Measurements from ENCODE around the gene ITGA5.
A peak's percentile ranks its signal among the peaks of the same experiment; 100 is the strongest.

ITGA5 gene

DNA sequence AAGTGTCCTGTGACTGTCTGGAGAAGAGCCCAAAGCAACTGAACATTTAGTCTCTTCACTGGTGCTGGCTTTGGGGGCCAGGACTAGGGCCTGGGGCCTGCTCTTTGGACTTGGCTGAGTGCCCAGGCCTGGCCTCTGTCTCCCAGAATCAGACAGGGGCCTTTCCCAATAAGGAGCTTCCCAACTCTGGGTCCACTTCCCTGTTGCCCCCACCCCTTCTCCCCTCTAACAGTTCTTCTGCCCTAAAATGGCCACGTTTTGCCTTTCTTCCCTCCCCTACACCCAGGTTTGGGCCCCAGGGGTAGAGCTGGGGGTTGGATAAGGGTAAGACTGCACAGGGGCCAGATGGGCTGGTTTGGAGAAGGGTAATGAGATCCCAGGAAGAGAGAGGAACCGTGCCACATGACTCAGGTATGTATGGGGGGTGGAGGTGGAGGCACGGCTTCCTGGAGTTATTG is 10.0 kb upstream of the ITGA5 start:
- DNase-seq, result no peak

DNA sequence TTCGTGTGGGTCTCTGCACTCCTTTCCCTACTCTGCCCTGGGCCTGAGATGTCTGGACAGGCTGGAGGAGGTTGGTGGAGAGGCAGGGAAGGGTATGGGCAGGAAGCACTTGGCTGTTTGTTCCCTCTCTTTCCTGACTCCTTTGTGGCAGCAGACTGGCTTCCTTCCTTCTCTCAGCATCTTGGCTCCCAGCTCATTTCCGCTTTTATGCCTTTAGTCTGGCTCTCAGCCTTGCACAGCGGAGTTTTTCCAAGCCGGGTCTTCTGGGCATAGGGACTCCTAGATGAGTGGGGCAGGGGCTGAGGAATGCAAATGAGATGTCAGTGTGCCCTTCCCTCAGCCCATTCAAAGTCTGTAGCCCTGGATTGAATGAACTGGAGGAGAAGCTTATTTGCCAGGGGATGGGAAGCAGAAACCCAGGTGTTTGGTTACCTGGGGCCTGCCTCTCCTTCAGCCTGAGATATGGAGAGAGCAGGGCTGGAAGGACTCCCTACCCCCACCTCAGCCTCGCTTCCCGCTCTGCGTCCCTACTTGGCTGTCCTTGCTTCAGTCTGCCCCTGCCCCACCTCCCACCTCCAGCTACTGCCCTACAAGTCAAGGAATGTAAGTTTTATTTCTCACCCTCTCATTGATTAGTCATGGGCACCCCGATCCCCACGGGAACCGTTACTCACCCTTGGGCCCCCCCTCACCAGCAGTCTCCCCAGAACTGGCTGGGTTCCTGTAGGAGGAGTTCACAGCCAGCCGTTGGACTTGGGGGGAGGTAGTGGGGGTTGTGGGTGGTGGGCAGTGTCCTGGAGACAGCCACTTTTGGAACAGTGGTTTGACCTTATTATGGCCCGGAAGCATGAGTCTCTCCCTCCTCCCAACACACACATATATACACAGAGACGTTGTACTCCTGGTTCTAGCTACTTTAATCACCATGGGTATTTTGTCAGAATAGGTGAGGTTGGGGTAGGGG is 9.3 kb upstream of the ITGA5 start:
- DNase-seq, result peak; percentile 91

DNA sequence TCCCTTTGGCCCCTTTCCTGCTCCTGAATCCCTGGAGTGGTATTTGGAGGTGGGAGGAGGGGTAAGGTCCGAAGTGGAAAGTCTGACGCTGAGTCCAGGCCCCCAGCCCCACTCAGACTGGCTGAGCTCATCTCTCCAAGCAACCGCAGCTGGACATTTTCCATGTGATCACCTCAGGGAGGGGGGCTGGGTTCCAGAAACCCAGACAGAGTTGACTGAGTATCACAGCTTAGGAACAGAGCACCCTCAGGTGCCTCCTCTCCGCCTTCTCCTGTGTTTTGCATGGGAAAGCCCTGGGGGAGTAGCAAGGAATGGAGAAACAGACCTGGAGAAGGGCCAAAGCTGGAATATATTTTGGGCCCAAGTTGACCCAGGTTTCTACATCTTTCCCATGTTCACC is 8.0 kb upstream of the ITGA5 start:
- DNase-seq, result no peak

DNA sequence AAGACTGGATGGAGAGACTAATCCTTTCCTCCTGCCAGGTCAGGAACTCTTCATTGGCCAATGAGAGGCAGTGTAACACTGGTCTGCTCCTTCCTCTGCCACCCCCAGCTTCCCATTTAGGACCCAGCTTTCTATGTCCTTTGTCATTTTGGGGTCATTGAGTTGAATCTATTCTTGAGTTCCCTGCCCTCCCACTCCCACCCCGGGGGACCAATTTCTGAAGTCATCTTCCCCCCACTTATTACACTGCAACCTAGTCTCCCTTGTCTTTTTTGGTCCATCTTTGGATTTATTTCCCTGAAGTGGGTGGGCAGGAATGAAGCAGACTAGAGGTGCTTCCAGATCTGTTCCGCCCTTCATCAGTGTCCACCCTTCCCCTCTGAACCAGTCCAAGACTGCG is 7.6 kb upstream of the ITGA5 start:
- no peak for DNase-seq

DNA sequence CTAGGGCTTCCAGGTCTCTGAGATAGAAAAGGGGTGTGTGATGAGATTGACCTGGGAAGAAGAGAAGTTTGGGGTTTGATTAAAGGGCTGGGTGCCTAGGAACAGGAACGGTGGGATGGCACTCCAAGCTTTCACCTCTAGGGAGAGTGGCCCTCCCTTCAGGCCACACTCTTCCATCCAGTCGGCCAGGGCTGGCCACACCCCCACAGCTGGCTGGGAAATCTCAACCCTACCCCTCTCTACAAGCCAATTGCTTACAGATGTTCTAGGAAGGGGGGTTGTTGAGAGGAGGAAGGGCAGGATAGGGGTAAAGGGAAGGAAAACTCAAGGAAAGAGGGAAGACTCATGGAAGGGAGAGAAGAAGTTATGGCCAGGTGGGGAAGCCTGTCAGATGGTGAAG is 6.6 kb upstream of the ITGA5 start:
- no peak for DNase-seq

DNA sequence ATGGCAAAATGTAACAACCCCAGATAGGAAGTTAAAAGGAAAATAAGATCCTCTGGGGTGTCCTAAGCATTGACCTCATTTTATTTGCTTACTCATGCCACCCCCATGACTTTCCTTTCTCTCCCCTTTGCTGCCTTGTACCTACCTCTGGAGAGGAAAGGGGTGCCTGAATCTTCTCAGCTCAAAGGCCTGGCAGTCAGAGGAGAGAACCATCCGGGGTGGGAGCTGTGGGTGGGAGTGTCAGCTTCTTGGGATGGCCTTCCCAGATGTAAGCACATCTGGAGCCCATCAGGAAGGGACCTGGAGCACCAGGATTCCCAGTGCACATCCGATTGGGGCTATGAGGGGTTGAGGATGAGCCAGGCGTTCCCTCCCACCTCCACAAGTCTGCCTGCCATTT is 5.2 kb upstream of the ITGA5 start:
- DNase-seq, result no peak

DNA sequence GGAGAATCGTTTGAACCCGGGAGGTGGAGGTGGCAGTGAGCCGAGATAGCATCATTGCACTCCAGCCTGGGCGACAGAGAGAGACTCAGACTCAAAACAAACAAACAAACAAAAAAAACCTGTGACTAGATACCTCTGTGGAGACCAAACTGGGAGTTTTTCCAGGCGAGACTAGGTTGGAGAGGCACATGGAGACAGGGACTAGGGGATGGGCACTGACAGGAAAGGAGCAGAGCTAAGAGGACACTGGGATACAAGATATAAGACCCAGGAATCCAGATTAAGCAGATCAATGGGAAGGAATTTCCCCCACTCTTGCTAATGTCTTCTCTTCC is 4.7 kb upstream of the ITGA5 start:
- no peak for DNase-seq

DNA sequence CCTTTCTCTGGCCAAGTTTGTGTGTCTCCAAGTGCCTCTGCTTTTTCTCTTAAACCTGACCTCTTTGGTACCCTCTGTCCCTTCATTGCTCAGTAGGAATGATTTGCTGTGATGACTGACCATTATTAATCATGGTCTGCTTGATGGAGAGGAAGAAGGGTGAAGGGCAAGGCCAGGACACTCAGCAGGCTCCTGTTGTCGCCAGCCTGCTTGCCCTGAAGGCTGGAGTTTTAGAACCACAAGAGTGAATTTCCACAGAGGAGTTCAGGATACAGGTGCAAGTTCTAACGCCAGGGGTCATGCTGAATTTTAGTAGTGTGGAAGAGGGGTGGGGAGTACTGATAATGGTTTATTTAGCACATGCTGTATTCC is 2.8 kb upstream of the ITGA5 start:
- DNase-seq, result no peak

DNA sequence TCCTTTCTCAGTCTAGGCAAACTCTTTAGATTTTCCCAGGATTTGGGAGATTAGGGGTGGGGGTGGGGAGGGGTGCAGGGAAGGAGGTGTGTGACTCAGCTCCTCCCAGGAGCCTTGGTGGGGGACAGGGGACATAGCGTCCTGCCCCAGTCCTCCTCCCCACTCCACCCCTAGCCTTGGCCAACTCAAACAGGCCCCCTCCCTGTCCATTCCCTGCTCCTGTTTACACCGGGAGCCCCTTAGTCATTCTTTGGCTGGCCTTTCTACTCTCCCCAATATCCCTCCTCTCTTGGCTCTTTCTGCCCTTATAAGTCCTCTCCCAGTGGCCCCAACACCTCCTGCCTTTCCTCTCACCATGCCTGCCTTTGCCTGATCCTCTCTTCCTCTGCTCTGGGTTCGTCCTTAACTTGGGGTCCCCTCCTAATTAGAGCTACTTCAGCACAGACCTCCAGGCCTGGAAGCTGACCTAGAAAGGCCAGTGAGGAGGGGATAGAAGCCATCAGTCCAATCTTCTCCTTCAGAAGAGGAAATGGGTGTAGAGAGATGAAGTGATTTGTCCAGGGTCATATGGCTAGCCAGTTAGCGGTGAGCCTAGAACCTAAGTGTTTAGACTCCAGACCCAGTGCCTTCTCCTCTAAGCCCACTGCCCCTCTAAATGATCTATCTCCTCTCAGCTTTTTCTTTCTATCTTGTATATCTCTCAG is 2.3 kb upstream of the ITGA5 start:
- peak; percentile 53 for DNase-seq

DNA sequence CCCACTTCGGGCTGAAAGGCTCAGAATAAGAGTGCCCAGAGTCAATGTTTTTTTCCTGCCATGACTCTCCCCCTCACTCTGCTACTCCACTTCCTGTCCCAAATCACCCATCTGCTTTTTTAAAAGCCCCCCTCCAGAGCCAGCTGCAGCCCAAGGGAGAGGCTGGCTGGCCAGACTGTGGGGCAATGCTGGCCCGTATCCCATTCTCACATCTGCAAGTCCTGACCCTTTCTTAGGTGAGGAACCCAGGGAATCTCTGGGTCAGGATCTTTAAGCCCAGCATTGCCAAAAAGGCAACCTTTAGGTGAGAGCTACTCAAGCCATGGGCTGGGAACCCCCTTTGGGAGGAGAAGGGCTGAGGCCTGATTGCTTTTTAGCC is 1.7 kb upstream of the ITGA5 start:
- no peak for DNase-seq

DNA sequence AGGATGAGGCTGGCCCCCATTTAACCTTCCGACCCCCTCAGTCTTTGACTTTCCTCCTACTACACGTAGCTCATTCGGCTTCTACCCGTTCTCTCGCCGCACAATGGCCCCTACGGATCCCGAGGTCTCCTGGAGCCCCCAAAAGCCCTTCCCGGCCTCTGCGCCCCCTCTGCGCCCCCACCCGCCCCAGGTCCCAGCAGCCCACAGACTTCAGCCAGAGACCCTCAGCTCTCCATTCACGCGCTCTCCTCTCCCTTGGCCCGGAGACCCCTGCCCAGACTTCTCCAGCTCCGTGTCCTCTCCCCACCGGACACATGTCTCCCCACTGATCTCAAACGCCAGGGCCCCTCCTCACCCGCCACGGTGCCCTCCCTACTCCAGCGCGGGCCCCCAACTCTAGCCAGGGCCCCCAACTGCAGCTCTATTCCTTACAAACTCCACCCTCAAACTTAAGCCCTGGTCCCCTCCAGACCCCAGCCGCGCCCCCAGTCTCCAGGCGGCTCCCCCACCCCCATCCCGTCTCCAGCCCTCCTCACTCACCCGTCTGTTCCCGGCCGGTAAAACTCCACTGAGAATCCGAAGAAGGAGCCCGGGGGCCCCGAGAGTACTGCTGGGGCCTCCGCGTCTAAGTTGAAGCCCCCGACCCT is 502 bp downstream of the ITGA5 start:
- no peak for DNase-seq

DNA sequence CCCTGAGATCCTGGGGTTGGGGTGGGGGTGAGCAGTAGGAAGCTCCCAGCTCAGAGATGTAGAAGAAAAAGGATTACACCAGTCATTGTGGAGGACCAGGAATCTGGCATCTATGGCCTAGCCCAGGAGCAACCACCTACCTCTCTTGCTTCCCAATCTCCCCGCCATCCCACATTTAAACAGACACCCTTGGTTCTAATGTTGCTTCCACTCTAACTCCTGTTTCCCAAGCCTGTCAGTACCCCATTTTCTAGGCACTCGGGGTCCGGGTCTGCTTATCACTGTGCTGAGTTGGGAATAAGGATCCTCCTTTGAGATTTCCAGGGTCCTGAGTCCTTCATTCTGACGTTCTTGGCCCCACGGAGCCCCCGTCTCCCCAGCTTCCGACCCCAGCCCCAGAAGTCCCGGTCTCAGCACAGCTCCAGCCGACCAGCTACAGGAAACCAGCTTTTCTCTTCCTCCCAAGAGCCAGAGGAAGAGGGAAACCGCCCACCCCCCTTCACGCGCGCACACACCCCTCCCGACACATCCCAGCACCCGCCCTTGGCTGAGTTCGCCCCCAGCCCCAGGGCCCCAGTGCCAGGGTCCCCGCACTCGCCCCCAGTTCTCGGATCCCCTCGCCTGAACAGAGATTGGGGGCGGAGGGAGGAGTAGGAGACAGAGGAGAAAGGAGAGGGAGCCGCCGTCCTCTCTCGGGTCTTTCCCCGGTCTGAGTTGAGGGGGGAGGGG is 1.2 kb downstream of the ITGA5 start:
- DNase-seq, result no peak

DNA sequence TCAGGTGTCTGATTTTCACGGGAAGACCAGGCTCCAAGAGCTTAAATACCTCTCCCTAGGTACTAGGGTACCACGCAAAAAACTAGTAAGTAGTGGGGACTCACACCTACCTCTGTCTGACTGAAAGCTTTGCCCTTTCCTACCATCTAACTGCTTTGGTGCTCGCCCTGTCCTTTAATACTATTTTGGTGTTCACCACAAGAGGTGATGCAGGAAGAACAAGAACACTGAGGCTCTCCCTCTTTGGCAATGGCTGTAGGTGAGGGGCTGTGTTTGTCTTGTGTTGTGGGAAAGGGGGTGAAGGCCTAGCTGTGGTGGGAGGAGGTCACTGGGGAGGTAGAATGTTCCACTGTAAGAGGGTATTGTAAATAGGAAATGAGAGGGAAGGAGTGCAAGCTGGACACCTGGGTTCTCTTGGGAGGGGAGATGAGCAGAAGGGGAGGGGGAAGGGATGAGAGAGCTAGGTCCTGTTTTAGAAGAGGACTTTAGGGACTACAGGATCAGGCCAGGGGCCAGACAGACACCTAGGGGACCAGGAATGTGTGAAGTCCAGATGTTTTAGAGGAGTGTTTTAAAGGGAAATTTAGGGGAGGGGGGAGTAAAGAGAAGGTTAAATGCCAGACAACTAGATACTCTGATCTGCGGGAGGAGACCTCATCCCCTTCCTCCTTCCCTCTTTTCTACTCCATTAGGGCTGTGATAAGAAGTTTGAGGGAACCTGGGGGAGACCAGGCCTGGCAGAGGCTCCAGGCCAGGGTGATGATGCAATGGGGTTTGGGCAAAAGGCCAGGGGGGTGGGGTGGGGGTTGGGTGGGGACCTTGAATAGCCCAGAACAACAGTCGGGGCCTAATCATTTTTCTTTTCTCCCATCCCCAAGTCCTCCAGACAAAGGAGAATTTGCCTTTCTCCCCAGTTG is 2.1 kb downstream of the ITGA5 start:
- peak; percentile 42 for DNase-seq

DNA sequence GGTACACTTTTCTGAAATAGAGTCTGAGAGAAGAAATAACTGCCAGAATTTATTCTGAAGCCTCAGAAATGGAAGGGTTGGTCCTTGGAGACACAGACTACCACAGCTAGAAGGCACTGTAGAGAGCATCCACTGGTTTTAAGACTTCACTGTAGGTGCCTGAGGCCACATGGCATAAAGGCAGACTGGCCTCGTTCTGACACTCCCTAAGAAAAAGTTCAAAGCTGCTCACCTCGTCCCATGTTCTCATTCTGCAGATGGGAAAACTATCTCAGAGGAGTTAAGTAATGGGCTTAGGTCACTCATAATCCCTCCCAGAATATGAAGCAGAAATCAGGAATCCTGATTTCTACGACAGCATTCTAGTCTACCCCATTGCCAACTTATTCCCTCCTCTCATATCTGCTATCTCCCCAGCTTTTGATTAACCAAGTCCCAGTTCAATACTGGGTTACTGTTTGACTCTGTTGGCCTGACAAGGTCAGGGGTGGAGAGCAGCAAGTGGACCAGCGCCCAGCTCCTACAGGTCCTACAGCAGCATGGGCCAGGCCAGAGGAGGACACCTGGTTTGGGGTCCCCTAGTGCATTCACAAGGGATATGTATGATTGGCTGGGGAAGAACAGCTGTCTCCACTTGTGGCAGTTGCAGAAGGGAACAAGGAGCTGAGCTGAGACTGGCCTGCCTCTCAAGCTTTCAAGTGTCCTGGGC is 3.7 kb downstream of the ITGA5 start:
- no peak for DNase-seq

DNA sequence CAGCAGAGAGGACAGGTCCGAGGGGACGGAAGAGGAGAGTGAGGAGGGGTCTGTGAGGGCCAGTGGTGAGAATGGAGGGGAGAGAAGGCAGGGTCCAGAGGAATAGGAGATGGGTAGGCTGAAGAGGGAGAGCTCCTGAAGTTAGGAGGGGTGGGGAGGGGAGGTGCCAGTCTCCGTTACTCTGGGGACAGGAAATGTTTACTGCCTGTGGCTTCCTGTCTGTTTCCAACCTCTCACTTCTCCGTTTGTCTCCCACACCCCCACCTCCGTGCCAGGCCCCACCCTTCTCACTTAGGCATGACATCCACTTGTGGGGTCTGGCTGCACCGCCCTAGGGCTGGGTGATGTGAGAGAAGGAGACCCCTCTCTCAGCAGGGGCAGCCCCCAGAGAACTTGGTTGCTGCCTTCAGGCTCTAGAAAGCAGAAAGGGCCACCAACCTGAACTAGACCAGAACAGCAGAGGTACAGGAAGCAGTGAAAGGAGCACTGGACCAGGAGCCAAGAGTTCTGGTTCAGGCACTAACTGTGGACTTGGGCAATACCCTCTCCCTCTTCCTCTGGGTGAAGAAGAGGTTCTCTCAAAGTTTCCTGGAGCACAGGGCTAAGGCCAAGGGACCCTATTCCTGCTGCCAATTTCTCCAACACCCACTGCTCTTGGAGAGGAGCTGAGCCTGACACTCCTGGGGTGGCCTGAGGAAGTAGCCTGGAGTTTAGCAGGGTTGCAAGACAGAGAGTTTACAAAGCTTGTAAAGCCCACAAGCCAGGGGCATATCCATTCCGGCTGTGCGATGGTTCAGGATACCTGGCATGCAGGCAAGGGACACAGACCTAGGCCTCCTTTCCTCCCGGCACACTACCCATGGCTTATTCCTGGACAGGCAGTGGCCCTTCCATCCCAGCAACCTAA is 5.5 kb downstream of the ITGA5 start:
- DNase-seq, result peak; percentile 49

DNA sequence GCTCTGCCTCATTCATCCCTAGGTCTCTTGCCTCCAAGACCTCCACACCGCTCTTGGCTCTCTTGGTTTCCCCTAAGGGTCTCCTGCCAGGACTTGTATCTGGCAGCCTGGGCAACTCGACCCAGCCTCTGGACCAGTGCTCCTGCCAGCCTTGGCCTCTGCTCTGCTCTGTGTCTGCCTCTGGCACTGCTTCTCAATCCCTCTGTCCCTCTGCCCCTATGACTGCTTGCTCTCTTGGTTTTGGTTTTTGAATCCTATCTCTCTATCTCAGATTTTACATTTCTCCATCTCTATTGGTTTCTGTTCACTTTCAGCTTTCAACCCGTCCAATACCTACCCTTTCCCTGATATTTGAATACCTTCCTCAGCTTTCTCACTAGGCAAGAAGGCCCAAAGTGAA is 6.3 kb downstream of the ITGA5 start:
- DNase-seq, result no peak

DNA sequence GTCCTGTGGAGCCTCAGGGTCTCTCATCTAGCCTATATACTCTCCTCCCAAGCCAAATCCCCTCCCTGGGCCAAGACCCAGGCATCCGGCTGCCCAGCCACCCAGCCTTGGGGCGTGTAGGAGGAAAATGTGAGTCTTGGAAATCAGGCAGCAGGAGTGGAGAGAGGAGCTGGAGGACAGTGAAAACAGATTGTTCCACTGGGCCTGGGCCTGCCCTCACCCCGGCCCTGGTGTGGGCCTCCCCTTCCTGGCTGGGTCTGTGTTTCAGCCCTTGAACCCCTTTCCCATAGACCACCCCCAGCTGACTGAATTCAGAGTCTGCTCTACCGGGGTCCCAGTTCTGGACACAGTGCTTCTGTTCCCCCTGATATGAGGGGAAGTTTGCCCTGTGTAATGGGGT is 6.7 kb downstream of the ITGA5 start:
- no peak for DNase-seq

DNA sequence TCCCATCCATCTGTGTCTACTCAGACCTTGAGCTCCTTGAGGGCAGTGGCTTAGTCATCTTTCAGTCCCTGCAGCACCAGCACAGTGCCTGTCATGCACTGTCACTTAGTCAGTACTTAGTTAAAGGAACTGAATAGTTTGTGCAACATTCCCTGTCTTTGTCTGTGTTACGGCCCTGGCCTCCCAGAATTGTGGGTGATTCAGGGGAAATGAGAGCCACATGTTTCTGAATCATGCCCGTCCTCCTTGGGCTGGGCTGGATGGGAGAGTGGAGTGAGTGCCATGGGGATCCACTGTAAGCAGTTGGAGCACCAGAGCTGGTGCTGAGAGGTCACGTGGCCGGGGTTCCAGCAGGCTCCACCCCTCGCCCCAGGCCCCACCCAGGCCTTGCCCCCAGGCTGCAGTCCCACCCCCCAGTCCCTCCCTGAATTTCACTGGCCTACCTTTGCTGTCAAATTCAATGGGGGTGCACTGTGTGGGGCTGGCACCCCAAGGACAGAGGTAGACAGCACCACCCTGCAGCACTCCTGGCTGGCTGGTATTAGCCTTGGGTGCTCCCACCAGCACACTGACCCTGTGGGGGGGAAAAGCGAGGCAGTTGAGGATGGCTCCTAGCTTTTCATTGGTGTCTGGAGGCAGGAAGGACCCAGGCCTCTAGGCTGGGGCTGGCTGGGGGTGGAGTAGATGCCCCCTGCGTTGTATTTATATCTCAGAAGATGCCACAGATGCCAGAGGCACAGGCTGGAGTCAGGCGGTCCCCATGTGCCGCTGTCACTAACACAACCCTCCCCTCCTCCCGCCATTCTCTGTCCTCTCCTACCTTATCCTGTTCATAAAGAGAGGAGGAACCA is 7.5 kb downstream of the ITGA5 start:
- DNase-seq, result peak; percentile 99

DNA sequence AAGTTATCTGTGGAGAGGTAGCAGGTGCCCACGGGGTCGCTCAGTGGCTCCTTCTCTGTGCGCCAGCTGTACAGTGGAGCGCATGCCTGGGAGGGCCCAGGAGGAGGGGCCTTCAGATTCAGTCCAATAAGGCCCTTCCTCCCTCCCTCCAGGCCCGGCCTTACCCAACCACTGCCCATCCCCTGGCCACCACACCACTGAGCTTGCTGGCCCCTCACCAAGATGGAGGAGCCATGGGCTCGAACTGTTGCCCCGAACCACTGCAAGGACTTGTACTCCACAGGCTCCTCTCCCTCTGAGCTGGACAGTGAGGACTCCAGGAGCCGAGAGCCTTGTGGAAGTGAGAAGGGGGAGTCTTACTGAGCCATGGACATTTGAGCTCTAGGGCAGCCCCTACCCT is 9.8 kb downstream of the ITGA5 start:
- no peak for DNase-seq

Measured in fibroblast of skin of right quadriceps (primary cell).